ENCODE results near the gene RIMBP2.

- TF ChIP-seq CTCF (tag by site-specific recombination; IDR thresholded peaks at IDR 0.05) (no peak), ZNF266 (tag by site-specific recombination; IDR thresholded peaks at IDR 0.05; ENCODE audit: low read depth) (no peak)
These were observed 293.4 kb downstream of the RIMBP2 start for GRCh38 chr12:130422676-130423075.

Data from HEK293 (cell line).